A673 (cell line): ENCODE data around the gene NKX6-2. TPM values are rescaled to one million over a fixed set of nuclear protein-coding genes. Genes with fewer than 3 reads are reported as not detected.

ENCODE experiments used
- BruUV-seq: library from RNA; stranded (reverse); fragments of 400-500 nt; replicated peaks from 2 replicates; lab custom pipeline; 2021; lab: Mats Ljungman, UMichigan
- CTCF ChIA-PET: fragments of 300-600 bp; sonication (Branson Sonifier 250); formaldehyde crosslinking; loops from one replicate; lab custom pipeline; 2022; ENCODE audit warnings: antibody characterized with exemption; lab: Charles Lee
- POLR2A ChIA-PET: fragments of 300-600 bp; sonication (Branson Sonifier 250); formaldehyde crosslinking; loops from one replicate; lab custom pipeline; 2022; ENCODE audit warnings: antibody characterized with exemption; ENCODE audit not compliant: low non-redundant PET; lab: Charles Lee
- DNase-seq: peaks from one replicate; pipeline ENCODE4 v3.0.0-alpha.2; 2015; ENCODE audit warnings: low spot score
- H3K27ac ChIP-seq: fragments of 200-600 bp; sonication (generic); 2 replicates; pipeline ENCODE4 v1.5.1; 2016; ENCODE audit warnings: mixed run types, low read depth, mild to moderate bottlenecking, mixed read lengths, antibody characterized with exemption, low read length; ENCODE audit not compliant: poor library complexity, severe bottlenecking
- H3K27me3 ChIP-seq: fragments of 200-600 bp; sonication (generic); replicated peaks from 2 replicates; pipeline ENCODE4 v1.6.1; 2017; ENCODE audit warnings: mixed run types, low read depth, mild to moderate bottlenecking, mixed read lengths, antibody characterized with exemption, low read length; ENCODE audit not compliant: insufficient read depth, poor library complexity
- H3K36me3 ChIP-seq: fragments of 200-600 bp; sonication (generic); 2 replicates; pipeline ENCODE4 v1.6.1; 2016; ENCODE audit warnings: mixed run types, mild to moderate bottlenecking, mixed read lengths, antibody characterized with exemption, low read length; ENCODE audit not compliant: insufficient read depth, poor library complexity, severe bottlenecking
- H3K4me1 ChIP-seq: fragments of 200-600 bp; sonication (generic); 2 replicates; pipeline ENCODE4 v1.6.1; 2017; ENCODE audit warnings: mixed run types, mild to moderate bottlenecking, mixed read lengths, antibody characterized with exemption, low read length; ENCODE audit not compliant: insufficient read depth, poor library complexity, severe bottlenecking
- H3K4me3 ChIP-seq: fragments of 200-600 bp; sonication (generic); 2 replicates; pipeline ENCODE4 v1.5.1; 2016; ENCODE audit warnings: low read depth, mixed run types, mild to moderate bottlenecking, mixed read lengths, low read length; ENCODE audit not compliant: poor library complexity, severe bottlenecking
- H3K9me3 ChIP-seq: fragments of 200-600 bp; sonication (generic); 2 replicates; pipeline ENCODE4 v1.6.1; 2016; ENCODE audit warnings: mixed run types, low read depth, mild to moderate bottlenecking, mixed read lengths, antibody characterized with exemption, low read length; ENCODE audit not compliant: poor library complexity, severe bottlenecking
- EZH2 ChIP-seq: fragments of 200-600 bp; sonication (generic); IDR thresholded peaks from 2 replicates; pipeline ENCODE4 v1.6.1; 2017; ENCODE audit warnings: borderline replicate concordance, low read depth, mild to moderate bottlenecking, mixed read lengths, antibody characterized with exemption, low read length; ENCODE audit not compliant: poor library complexity, severe bottlenecking
- intact Hi-C: fragments of 100-400 bp; cut with micrococcal nuclease; formaldehyde crosslinking; loops from one replicate; pipeline ENCODE4 v1.10.0; 2022; ENCODE audit not compliant: unreplicated experiment
- total RNA-seq: library from RNA; stranded (reverse); gene quantifications from 2 replicates; pipeline ENCODE4 v1.2.3, GENCODE V29; 2021
- TF ChIP-seq, protein P1 (sequence below): fragments of 300-800, 200-600 bp; sonication (generic); conservative IDR thresholded peaks from 2 replicates; pipeline ENCODE4 v1.5.1; 2017; ENCODE audit warnings: low read depth, mild to moderate bottlenecking, antibody characterized with exemption, low read length, moderate library complexity, mixed read lengths

The NKX6-2 gene
- total RNA-seq, 1 experiment from 2014 or later, result not detected

DNA sequence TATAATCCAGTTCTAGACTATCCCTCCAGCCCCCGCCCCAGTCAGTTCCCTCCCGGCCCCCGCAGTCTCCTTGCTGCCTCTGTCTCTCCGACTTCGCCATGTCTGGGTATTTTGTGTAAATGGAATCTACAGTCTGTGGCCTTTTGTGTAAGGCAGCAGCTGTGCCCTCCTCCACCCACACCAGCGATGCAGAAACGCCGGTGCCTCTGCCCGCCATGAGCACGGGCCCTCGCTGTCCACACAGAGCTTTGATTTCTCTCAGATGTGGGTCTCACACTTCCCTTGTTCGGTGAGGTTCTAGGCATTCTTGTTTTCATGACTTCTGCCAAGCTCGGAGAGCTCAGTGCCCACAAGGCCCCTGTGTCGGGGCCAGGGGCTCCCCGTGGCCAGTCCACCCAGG, 37.8 kb downstream of the NKX6-2 start:
- Histone ChIP-seq H3K27ac (no peak overlapping the region), H3K4me1 (no peaks in the 10 kb centered on the region), H3K9me3 (no peaks in the 10 kb centered on the region), H3K4me3 (no peak overlapping the region), H3K27me3 (no peaks in the 10 kb centered on the region), H3K36me3 (no peaks in the 10 kb centered on the region)
- TF ChIP-seq, protein P1, sequence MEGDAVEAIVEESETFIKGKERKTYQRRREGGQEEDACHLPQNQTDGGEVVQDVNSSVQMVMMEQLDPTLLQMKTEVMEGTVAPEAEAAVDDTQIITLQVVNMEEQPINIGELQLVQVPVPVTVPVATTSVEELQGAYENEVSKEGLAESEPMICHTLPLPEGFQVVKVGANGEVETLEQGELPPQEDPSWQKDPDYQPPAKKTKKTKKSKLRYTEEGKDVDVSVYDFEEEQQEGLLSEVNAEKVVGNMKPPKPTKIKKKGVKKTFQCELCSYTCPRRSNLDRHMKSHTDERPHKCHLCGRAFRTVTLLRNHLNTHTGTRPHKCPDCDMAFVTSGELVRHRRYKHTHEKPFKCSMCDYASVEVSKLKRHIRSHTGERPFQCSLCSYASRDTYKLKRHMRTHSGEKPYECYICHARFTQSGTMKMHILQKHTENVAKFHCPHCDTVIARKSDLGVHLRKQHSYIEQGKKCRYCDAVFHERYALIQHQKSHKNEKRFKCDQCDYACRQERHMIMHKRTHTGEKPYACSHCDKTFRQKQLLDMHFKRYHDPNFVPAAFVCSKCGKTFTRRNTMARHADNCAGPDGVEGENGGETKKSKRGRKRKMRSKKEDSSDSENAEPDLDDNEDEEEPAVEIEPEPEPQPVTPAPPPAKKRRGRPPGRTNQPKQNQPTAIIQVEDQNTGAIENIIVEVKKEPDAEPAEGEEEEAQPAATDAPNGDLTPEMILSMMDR, result no peak
- TF ChIP-seq EZH2, result no peak
- ChIA-PET CTCF (no interaction called here), POLR2A (no interaction called here)
- no peak for DNase-seq
- BruUV-seq, result no TSS peak
- intact Hi-C loops, result no loop called here

DNA sequence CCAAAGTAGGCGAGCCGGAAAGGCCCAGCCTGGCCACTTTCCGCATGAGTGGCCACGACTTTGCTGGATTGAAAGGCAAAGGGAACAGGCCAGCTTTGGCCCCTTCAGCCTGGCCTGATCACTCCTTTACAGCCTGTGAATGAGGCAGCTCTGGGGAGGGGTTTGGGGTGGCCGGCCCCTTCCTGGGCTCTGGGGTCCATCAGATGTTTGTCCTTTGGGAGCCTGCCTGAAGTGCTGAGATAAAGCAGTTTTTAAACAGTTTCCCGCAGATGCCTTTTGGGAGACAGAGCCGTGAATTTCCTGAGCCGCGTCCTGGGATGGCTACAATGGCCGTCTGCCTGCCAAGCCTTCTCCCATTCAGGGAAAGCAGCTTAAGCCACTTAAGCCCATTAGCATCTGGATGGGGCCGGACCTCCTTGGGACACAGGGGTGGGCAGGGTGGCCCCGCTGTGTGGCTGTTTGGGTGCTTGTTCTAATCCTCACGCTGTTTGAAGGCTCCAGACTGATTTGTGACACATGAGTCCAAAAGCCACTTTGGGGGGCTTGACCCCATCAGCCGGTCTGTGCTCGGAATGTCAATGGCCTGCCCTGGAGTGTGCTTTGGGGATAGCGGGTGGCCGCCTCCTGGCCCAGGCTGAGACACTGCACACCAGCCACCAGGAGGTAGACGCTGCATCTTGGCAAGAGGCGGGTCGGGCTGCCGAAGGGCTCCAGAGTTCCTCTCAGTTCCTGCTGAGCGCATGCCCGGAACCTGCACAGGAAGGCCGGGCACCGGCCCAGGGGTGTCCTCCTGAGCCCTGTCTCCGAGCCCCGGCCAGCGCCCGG, 38.9 kb downstream of the NKX6-2 start:
- no peak for DNase-seq
- no peak overlapping the region for H3K4me3 ChIP-seq
- BruUV-seq, result no TSS peak
- ChIA-PET POLR2A (no interaction called here), CTCF (no interaction called here)
- no peaks in the 10 kb centered on the region for H3K9me3 ChIP-seq
- TF ChIP-seq EZH2, result no peak
- TF ChIP-seq, protein P1, result no peak
- intact Hi-C loops, result no loop called here
- H3K36me3 ChIP-seq, result no peaks in the 10 kb centered on the region
- no peak overlapping the region for H3K27ac ChIP-seq
- no peaks in the 10 kb centered on the region for H3K4me1 ChIP-seq
- H3K27me3 ChIP-seq, result no peaks in the 10 kb centered on the region

DNA sequence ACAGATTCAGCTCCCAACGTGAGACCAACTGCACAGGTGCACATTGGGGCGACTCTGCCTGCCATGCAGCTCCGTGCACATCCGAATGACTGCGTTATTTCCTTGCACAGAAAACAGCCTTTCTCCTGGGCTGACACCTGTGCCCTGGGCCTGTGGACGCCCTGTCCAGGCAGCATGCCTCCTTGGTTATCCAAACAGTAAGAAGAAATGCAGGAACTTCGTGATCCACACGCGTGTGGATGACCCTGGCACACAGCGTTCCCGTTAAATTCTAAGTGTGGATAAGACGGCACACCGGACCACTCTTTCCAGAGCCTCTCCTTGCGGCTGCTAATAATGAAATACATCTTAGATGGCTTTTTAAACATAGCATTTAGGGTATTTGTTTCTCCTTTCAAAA, 39.6 kb downstream of the NKX6-2 start:
- POLR2A ChIA-PET, result no interaction called here

More for the DNA sequence above, 39.6 kb downstream of the NKX6-2 start:
- Histone ChIP-seq H3K27me3 (no peaks in the 10 kb centered on the region), H3K9me3 (no peaks in the 10 kb centered on the region), H3K36me3 (no peaks in the 10 kb centered on the region), H3K4me3 (no peak overlapping the region), H3K4me1 (no peaks in the 10 kb centered on the region), H3K27ac (no peak overlapping the region)
- CTCF ChIA-PET, result no interaction called here
- intact Hi-C loops, result no loop called here
- BruUV-seq, result no TSS peak
- TF ChIP-seq, protein P1, result no peak
- no peak for TF ChIP-seq EZH2
- DNase-seq, result no peak
